HepG2 (cell line): ENCODE data around the gene ARHGAP12. TPM values are rescaled to one million over a fixed set of nuclear protein-coding genes. Genes with fewer than 3 reads are reported as not detected.
A peak's percentile ranks its signal among the peaks of the same experiment; 100 is the strongest.

Source experiments
- ATF3 ChIP-seq: sonication (generic); formaldehyde crosslinking; IDR thresholded peaks from 2 replicates; pipeline ENCODE4 v1.4.0; 2020; ENCODE audit warnings: missing genetic modification reagents
- CBFB ChIP-seq: sonication (generic); formaldehyde crosslinking; IDR thresholded peaks from 2 replicates; pipeline ENCODE4 v1.4.0; 2020; ENCODE audit warnings: missing genetic modification reagents
- CENPT ChIP-seq: sonication (generic); formaldehyde crosslinking; IDR thresholded peaks from 2 replicates; pipeline ENCODE4 v1.8.0; 2022; ENCODE audit warnings: low read depth, mild to moderate bottlenecking, moderate library complexity, missing genetic modification reagents
- ESRRA ChIP-seq: sonication (generic); formaldehyde crosslinking; IDR thresholded peaks from 2 replicates; pipeline ENCODE4 v1.5.1; 2020; ENCODE audit warnings: mild to moderate bottlenecking, low read depth, missing genetic modification reagents
- FOXP4 ChIP-seq: sonication (generic); formaldehyde crosslinking; IDR thresholded peaks from 2 replicates; pipeline ENCODE4 v1.4.0; 2020; ENCODE audit warnings: missing genetic modification reagents
- HMG20B ChIP-seq: conservative IDR thresholded peaks from 2 replicates; pipeline ENCODE4 v1.6.1; 2016; ENCODE audit warnings: missing genetic modification reagents, missing compliant biosample characterization
- JUND ChIP-seq: sonication (generic); formaldehyde crosslinking; IDR thresholded peaks from 2 replicates; pipeline ENCODE4 v1.8.0; 2022; ENCODE audit warnings: mild to moderate bottlenecking, missing genetic modification reagents
- NFATC3 ChIP-seq: sonication (generic); formaldehyde crosslinking; IDR thresholded peaks from 2 replicates; pipeline ENCODE4 v1.5.1; 2020; ENCODE audit warnings: mild to moderate bottlenecking, missing genetic modification reagents
- TBP ChIP-seq: sonication (generic); formaldehyde crosslinking; IDR thresholded peaks from 2 replicates; pipeline ENCODE4 v1.5.0; 2020; ENCODE audit warnings: missing genetic modification reagents
- TOPORS ChIP-seq: sonication (generic); formaldehyde crosslinking; IDR thresholded peaks from 2 replicates; pipeline ENCODE4 v1.8.0; 2023; ENCODE audit warnings: mild to moderate bottlenecking, missing genetic modification reagents
- USF2 ChIP-seq, 2 experiments: sonication (generic) in 1 of 2; formaldehyde crosslinking in 1 of 2; IDR thresholded peaks; 2 replicates each; pipeline versions ENCODE4 v1.5.1 to v1.6.1; 2011 to 2020; ENCODE audit warnings: borderline replicate concordance in 1 of 2, low read depth in 1 of 2, low read length in 1 of 2, mild to moderate bottlenecking in 1 of 2, missing genetic modification reagents in 1 of 2, moderate library complexity in 1 of 2
- ZC3H13 ChIP-seq: sonication (generic); formaldehyde crosslinking; IDR thresholded peaks from 2 replicates; pipeline ENCODE4 v1.8.1; 2023; ENCODE audit warnings: mild to moderate bottlenecking, missing genetic modification reagents, moderate library complexity
- ZFP36L1 ChIP-seq: sonication (generic); formaldehyde crosslinking; IDR thresholded peaks from 2 replicates; pipeline ENCODE4 v1.8.0; 2022; ENCODE audit warnings: mild to moderate bottlenecking, missing genetic modification reagents, moderate library complexity
- ZFY ChIP-seq: sonication (generic); formaldehyde crosslinking; IDR thresholded peaks from 2 replicates; pipeline ENCODE4 v1.4.0; 2020; ENCODE audit warnings: missing genetic modification reagents
- ZNF18 ChIP-seq: sonication (generic); formaldehyde crosslinking; IDR thresholded peaks from 2 replicates; pipeline ENCODE4 v1.8.0; 2022; ENCODE audit warnings: mild to moderate bottlenecking, missing genetic modification reagents; ENCODE audit not compliant: insufficient replicate concordance
- ZNF24 ChIP-seq: fragments of 450-650 bp; IDR thresholded peaks from 2 replicates; pipeline ENCODE4 v1.6.1; 2017; ENCODE audit warnings: antibody characterized with exemption, mild to moderate bottlenecking
- ZNF549 ChIP-seq: sonication (generic); formaldehyde crosslinking; IDR thresholded peaks from 2 replicates; pipeline ENCODE4 v1.5.0; 2020; ENCODE audit warnings: missing genetic modification reagents
- ZNF800 ChIP-seq: sonication (generic); formaldehyde crosslinking; IDR thresholded peaks from 2 replicates; pipeline ENCODE4 v1.4.0; 2020; ENCODE audit warnings: missing genetic modification reagents
- ZSCAN12 ChIP-seq: sonication (generic); formaldehyde crosslinking; IDR thresholded peaks from 2 replicates; pipeline ENCODE4 v1.9.0; 2021; ENCODE audit warnings: mild to moderate bottlenecking, missing genetic modification reagents
- ZSCAN29 ChIP-seq: sonication (generic); formaldehyde crosslinking; conservative IDR thresholded peaks from 2 replicates; pipeline ENCODE4 v1.4.0; 2020; ENCODE audit warnings: mild to moderate bottlenecking, missing genetic modification reagents
- polyA plus RNA-seq, 8 experiments: library from polyadenylated mRNA; depleted of rRNA in 3 of 8; stranded (reverse) in 7 of 8; unstranded in 1 of 8; fragments of >200 nt; fragmentation: Illumina TruSeq in 4 of 8; extraction: Trizol in 4 of 8; gene quantifications; 2 replicates each; pipeline versions ENCODE4 v1.2.1 to v1.2.3, GENCODE V29; 2011 to 2016; ENCODE audit warnings: low read depth in 4 of 8, missing spikeins in 1 of 8, mixed read lengths in 1 of 8; ENCODE audit not compliant: insufficient read depth in 1 of 8
- total RNA-seq, 5 experiments: library from RNA; depleted of rRNA; stranded (reverse); fragments of >200 nt; fragmentation: Illumina TruSeq; extraction: Trizol; gene quantifications; 2 replicates each; pipeline ENCODE4 v1.2.3, GENCODE V29; 2016; ENCODE audit warnings: low read depth in 1 of 5

ARHGAP12 gene
- total and polyA plus RNA-seq, 2 of the 13 experiments (the other 11 are each of a cell fraction or from before 2014, with no cell fraction given) = 25.0 to 54.6 TPM

GRCh38 chr10:31912898-31913850, 15.5 kb downstream of the ARHGAP12 start (continued):
- TF ChIP-seq ZFP36L1 (CRISPR knock-in tag) (no peak), ZNF800 (no peak), CBFB (CRISPR knock-in tag) (no peak), ESRRA (CRISPR knock-in tag) (no peak), ATF3 (CRISPR knock-in tag) (no peak), ZFY (CRISPR knock-in tag) (0 out of 2 replicates have a peak, but pooled peaks have one; percentile 30), ZC3H13 (CRISPR knock-in tag) (no peak), ZNF24 (no peak), FOXP4 (CRISPR knock-in tag) (peak; percentile 60), HMG20B (CRISPR knock-in tag) (no peak), NFATC3 (CRISPR knock-in tag) (no peak), TBP (CRISPR knock-in tag) (no peak), ZNF549 (CRISPR knock-in tag) (no peak), ZSCAN29 (CRISPR knock-in tag) (no peak), ZNF18 (CRISPR knock-in tag) (no peak), ZSCAN12 (CRISPR knock-in tag) (no peak), CENPT (CRISPR knock-in tag) (no peak), USF2 (IDR thresholded peaks at IDR 0.05; ENCODE audit: low read depth, low read length) (no peak), USF2 (CRISPR knock-in tag; IDR thresholded peaks at IDR 0.05; ENCODE audit: borderline replicate concordance) (no peak), TOPORS (CRISPR knock-in tag) (no peak), JUND (CRISPR knock-in tag) (no peak)
